Activated naive CD8-positive, alpha-beta T cell treated with anti-CD3 and anti-CD28 coated beads, Interleukin-2, amount 10 ng/mL, durations not matched to agents 7 days and 5 days (primary cell): Measurements from ENCODE around the gene EFNA2. TPM values are rescaled to one million over a fixed set of nuclear protein-coding genes. Genes with fewer than 3 reads are reported as not detected.
A peak's percentile ranks its signal among the peaks of the same experiment; 100 is the strongest.
"Not testable (repeated sequence)": the region's sequence is repeated elsewhere in the genome, so short reads cannot be mapped to it uniquely, and the experiment has no call there.

Source experiments
- ATAC-seq: fragments of 150-1000 bp; cut with Tn5 transposase; one replicate; pipeline ENCODE4 v1.10.0; 2021; ENCODE audit warnings: low read depth, moderate library complexity
- POLR2A ChIA-PET: fragments of 350-600 bp; sonication (Branson Sonifier 250); formaldehyde crosslinking; loops from one replicate; lab custom pipeline; 2021; ENCODE audit warnings: antibody characterized with exemption; lab: Charles Lee
- DNase-seq: peaks from one replicate; pipeline ENCODE4 v3.0.0; 2021
- H3K27ac Mint-ChIP-seq: one replicate; pipeline ENCODE4 v1.8.0; 2022; ENCODE audit warnings: mild to moderate bottlenecking, mixed read lengths
- H3K27me3 Mint-ChIP-seq: one replicate; pipeline ENCODE4 v1.8.0; 2022; ENCODE audit warnings: mild to moderate bottlenecking, moderate library complexity, mixed read lengths
- H3K36me3 Mint-ChIP-seq: one replicate; pipeline ENCODE4 v1.8.0; 2021; ENCODE audit warnings: mild to moderate bottlenecking, mixed read lengths
- H3K4me1 Mint-ChIP-seq: one replicate; pipeline ENCODE4 v1.8.0; 2021; ENCODE audit warnings: mixed read lengths
- H3K4me3 Mint-ChIP-seq: one replicate; pipeline ENCODE4 v1.8.0; 2022; ENCODE audit warnings: mild to moderate bottlenecking, moderate library complexity, mixed read lengths
- H3K9me3 Mint-ChIP-seq: one replicate; pipeline ENCODE4 v1.8.0; 2021; ENCODE audit warnings: mixed read lengths
- total RNA-seq, 2 experiments: library from RNA; stranded (reverse); gene quantifications; one replicate each; pipeline ENCODE4 v1.2.3, GENCODE V29; 2021

The EFNA2 gene
- total RNA-seq, 2 experiments from 2014 or later, result not detected

DNA sequence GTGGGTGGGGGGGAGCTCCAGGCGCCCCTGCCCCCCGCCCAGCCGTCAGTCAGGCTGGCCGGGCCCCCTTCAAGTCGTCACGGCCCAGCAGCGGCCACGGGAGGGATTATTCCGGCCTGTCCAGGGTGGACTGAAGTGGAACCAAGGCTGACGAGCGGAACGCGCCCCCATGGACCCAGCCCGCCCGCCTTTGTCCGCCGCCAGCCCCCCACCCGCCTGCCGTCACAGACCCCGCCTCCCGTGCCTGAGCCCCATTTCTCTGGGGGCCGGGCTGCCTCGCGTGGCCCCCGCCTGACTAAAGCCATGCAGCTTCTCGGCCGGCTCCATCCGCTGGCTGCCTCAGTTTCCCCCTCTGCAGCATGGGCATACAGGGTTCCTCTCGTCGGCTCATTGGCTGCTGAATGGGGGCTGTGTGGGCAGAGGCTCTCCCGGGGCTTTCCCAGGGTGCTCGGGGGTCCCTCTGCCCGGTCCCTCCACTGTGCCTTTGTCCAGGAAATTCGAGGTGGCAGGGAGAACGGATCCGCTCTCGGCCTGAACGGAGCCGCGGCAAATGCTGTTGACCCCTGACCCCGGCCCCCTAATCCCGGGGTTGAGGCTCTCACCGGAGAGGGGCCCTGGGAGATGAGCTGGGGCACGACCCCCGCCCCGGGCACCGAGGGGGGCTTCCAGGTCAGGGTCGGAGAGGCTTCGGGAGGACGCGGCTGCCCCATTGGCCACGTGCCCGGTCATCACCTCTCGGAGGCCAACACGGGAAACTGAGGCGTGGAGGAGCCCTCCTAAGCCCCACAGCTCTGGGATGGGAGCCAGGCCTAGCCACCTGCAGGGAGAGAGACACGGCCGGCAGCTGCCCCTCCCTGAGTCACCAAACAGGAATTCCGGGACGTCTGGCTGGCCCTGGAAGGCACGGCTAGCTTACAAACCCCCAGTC is 27.4 kb downstream of the EFNA2 start:
- no peaks in the 10 kb centered on the region for H3K4me1 Mint-ChIP-seq
- H3K27ac Mint-ChIP-seq, result no peak overlapping the region
- no peaks in the 10 kb centered on the region for H3K9me3 Mint-ChIP-seq
- H3K27me3 Mint-ChIP-seq, result peaks cover 22% of the 10 kb centered on the region
- POLR2A ChIA-PET, result no interaction called here
- DNase-seq (no peak), ATAC-seq (no peak)
- no peak overlapping the region for H3K4me3 Mint-ChIP-seq
- H3K36me3 Mint-ChIP-seq, result no peaks in the 10 kb centered on the region

DNA sequence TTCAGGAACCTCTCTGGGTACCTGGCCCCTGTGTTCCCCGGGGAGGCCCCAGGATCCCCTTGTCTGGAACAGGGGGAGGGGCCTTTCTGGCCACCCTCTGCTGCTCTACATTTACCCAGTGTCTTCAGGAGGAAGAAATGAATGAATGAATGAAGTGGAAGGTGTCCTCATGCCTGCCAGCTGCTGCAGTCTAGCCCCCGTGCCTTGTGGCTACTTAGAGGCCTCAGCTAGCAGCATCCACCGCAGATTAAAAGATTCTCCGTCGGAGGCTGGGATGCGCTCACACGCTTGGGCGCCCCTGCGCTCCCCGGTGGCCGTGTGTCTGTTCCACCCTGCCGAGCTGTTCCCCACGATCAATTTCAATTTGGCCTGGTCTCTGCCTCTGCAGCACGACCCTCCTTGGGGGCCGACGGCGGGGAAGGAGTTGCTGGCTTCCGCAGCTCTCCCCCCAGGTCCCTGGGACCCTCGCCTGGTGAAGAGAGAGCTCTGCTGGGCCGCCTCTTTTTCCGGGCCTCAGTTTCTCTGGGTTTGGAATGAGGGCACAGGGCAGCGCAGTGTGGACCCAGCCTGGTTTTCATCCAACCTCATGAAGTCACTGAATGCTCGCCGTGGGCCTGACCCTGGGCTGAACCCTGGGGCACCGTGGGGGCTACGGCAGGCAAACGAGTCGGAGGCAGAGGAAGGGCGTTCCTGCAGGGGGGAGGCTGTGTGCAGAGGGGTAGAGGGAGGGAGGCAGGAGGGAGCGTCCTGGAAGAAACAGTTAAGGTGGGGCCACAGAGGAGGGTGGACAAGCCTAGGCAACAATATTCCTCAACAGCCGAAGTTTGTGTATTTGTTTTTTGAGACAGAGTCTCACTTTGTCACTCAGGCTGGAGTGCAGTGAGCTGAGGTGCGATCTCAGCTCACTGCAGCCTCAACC is 28.3 kb downstream of the EFNA2 start:
- H3K36me3 Mint-ChIP-seq, result no peaks in the 10 kb centered on the region
- no peaks in the 10 kb centered on the region for H3K9me3 Mint-ChIP-seq
- ATAC-seq, result no peak
- H3K4me1 Mint-ChIP-seq, result no peaks in the 10 kb centered on the region
- H3K4me3 Mint-ChIP-seq, result no peak overlapping the region
- H3K27ac Mint-ChIP-seq, result no peak overlapping the region
- H3K27me3 Mint-ChIP-seq, result peaks cover 25% of the 10 kb centered on the region
- POLR2A ChIA-PET, result no interaction called here
- no peak for DNase-seq

GRCh38 chr19:1315470-1316166 is 29.9 kb downstream of the EFNA2 start:
- Mint-ChIP-seq H3K27me3 (peaks cover 34% of the 10 kb centered on the region), H3K4me3 (no peak overlapping the region)
- POLR2A ChIA-PET, result no interaction called here

DNA sequence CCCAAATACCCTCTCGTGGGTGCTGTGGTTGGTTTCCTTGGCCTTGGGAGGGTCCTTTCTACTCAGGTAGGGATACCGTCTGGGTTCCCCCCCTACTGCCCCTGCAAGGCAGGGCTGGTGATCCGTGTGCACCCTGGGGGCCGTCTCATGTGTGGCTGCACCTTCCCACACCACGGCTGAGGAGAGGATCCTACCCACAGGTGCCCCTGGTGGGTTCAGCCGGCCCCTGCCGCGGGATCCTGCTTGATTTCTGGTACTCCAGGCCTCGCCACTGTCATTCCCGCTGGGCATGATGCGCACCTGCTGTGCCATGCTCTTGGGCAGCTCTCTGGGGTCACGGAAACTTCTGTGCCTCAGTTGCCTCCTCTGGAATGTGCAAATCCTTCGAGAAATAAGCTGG is 30.8 kb downstream of the EFNA2 start:
- no peaks in the 10 kb centered on the region for H3K36me3 Mint-ChIP-seq
- no peak for ATAC-seq

More at GRCh38 chr19:1315470-1316166, 29.9 kb downstream of the EFNA2 start:
- DNase-seq (peak; percentile 73), ATAC-seq (peak; percentile 69)
- H3K4me1 Mint-ChIP-seq, result no peaks in the 10 kb centered on the region
- H3K27ac Mint-ChIP-seq, result no peak overlapping the region
- no peaks in the 10 kb centered on the region for H3K36me3 Mint-ChIP-seq
- H3K9me3 Mint-ChIP-seq, result no peaks in the 10 kb centered on the region

DNA sequence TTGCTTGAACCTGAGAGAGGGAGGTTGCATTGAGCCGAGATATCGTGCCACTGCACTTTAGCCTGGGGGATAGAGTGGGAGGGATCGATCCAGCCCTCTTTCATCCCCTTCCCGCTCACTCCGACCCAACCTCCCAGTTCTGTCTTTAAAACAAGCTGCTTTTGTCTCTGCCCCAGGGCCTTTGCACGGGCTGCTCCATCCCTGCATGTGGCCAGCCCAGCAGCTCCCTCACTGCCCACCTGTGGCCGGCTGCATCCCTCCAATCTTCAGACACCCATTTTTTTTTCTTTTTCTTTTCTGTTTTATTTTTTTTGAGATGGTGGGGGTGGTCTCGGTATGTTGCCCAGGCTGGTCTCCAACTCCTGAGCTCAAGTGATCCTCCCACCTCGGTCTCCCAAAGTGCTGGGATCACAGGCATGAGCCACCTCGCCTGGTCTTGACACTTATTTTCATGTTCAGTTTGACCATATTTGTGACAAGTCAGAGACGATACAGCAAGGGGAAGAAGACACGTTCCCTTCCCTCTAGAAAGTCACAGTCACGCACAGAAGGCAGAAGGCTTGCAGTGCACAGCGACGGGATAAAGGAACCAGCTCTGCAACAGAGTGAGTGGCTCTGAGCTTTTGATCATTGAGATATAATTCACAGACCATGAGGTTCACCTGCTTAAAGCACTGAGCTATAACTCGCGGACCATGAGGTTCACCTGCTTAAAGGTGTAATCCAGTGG is 31.8 kb downstream of the EFNA2 start:
- POLR2A ChIA-PET, result interaction anchor here (0.9 kb wide), 1 partner anchor 37 kb away, joined by 3 read pairs; a partner anchor contains a TSS
- Mint-ChIP-seq H3K9me3 (no peaks in the 10 kb centered on the region), H3K4me3 (no peak overlapping the region)

More for the DNA sequence above, 30.8 kb downstream of the EFNA2 start:
- Mint-ChIP-seq H3K27ac (no peak overlapping the region), H3K4me3 (no peak overlapping the region), H3K9me3 (no peaks in the 10 kb centered on the region), H3K27me3 (peaks cover 34% of the 10 kb centered on the region), H3K4me1 (no peaks in the 10 kb centered on the region)
- no peak for DNase-seq
- POLR2A ChIA-PET, result no interaction called here

GRCh38 chr19:1318678-1319471 is 33.2 kb downstream of the EFNA2 start:
- no peaks in the 10 kb centered on the region for H3K4me1 Mint-ChIP-seq
- H3K9me3 Mint-ChIP-seq, result no peaks in the 10 kb centered on the region
- no peak overlapping the region for H3K27ac Mint-ChIP-seq
- peaks cover 43% of the 10 kb centered on the region for H3K27me3 Mint-ChIP-seq
- POLR2A ChIA-PET, result no interaction called here
- H3K4me3 Mint-ChIP-seq, result no peak overlapping the region
- ATAC-seq (no peak), DNase-seq (no peak)
- H3K36me3 Mint-ChIP-seq, result no peaks in the 10 kb centered on the region

More for the DNA sequence above, 31.8 kb downstream of the EFNA2 start:
- Mint-ChIP-seq H3K36me3 (no peaks in the 10 kb centered on the region), H3K27me3 (peaks cover 36% of the 10 kb centered on the region), H3K27ac (no peak overlapping the region), H3K4me1 (no peaks in the 10 kb centered on the region)
- ATAC-seq, result no peak
- no peak for DNase-seq

DNA sequence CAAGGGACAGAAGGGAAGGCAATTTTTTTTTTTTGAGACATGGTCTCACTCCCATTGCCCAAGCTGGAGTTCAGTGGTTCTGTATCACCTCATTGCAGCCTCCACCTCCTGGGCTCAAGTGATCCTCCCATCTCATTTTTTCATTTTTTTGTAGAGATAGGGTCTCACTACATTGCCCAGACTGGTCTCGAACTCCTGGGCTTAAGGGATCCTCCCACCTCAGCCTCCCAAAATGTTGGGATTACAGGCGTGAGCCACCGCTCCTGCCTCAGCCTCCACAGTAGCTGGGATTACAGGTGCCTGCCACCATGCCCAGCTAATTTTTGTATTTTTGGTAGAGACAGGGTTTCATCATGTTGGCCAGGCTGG is 34.6 kb downstream of the EFNA2 start:
- H3K9me3 Mint-ChIP-seq, DNase-seq, H3K27ac Mint-ChIP-seq, H3K36me3 Mint-ChIP-seq, H3K4me3 Mint-ChIP-seq, H3K4me1 Mint-ChIP-seq, POLR2A ChIA-PET, ATAC-seq: not testable (repeated sequence)
- H3K27me3 Mint-ChIP-seq, result peaks cover 49% of the 10 kb centered on the region

DNA sequence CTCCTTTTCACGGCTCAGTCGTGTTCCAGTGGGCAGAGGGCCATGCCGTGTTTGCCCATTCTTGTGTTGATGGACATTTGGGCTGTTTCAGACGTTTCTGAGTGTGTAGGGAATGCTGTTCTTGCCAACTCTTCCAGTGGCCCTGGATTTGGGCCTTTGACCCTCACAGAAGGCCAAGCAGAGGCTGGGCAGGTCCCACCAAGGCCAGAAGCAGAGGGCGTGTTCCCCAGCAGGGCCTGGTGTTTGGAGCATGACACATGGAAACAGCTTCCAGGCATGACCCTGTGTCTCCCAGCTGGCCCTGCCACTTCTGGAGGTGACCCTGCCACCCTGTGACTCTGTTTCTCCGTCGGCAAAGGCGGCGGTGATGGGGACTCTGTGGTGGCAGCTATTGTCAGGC is 35.9 kb downstream of the EFNA2 start:
- H3K27ac Mint-ChIP-seq, result no peak overlapping the region
- H3K27me3 Mint-ChIP-seq, result peaks cover 54% of the 10 kb centered on the region
- no peaks in the 10 kb centered on the region for H3K4me1 Mint-ChIP-seq
- ATAC-seq (no peak), DNase-seq (no peak)
- no peaks in the 10 kb centered on the region for H3K9me3 Mint-ChIP-seq
- H3K4me3 Mint-ChIP-seq, result no peak overlapping the region
- no peaks in the 10 kb centered on the region for H3K36me3 Mint-ChIP-seq
- POLR2A ChIA-PET, result no interaction called here

- Mint-ChIP-seq H3K36me3 (no peaks in the 10 kb centered on the region), H3K27ac (no peak overlapping the region), H3K4me1 (no peaks in the 10 kb centered on the region), H3K27me3 (peaks cover 48% of the 10 kb centered on the region), H3K9me3 (no peaks in the 10 kb centered on the region), H3K4me3 (no peak overlapping the region)
- ATAC-seq (no peak), DNase-seq (no peak)
- POLR2A ChIA-PET, result no interaction called here
Observed at GRCh38 chr19:1322198-1322981, 36.7 kb downstream of the EFNA2 start.

DNA sequence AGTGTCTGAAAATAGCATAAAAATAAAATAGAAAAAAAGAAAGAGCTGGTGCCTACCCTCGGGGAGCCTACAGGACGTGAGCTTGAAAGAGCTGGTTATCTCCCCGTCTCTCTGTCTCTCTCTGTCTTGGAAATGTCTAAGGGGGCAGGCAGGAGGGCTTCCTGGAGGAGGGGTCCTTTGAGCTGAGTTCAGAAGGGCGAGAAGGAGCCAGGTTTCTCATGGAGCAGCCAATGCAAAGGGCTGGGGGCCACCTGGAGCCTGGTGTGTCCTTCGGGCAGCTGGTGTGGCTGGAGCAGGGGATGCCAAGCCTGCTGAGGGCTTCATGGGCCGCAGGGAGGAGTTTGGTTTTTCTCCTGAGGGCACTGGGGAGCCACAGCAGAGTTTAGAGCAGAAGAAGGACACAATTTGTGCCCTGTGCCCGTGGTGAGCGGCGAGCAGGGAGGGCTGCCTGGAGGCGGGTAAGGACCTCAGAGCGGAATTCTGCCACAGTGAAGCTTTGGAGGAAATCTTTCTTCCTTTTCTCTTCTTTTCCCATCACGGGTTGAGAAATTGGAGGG is 38.7 kb downstream of the EFNA2 start:
- H3K4me1 Mint-ChIP-seq, result no peaks in the 10 kb centered on the region
- ATAC-seq, result no peak
- H3K9me3 Mint-ChIP-seq, result no peaks in the 10 kb centered on the region
- no peaks in the 10 kb centered on the region for H3K36me3 Mint-ChIP-seq
- H3K27ac Mint-ChIP-seq, result no peak overlapping the region
- no peak for DNase-seq
- POLR2A ChIA-PET, result no interaction called here
- peaks cover 36% of the 10 kb centered on the region for H3K27me3 Mint-ChIP-seq
- H3K4me3 Mint-ChIP-seq, result no peak overlapping the region

GRCh38 chr19:1324806-1325567 is 39.3 kb downstream of the EFNA2 start:
- no peaks in the 10 kb centered on the region for H3K9me3 Mint-ChIP-seq
- no peaks in the 10 kb centered on the region for H3K36me3 Mint-ChIP-seq
- H3K27ac Mint-ChIP-seq, result no peak overlapping the region
- H3K4me3 Mint-ChIP-seq, result no peak overlapping the region
- H3K4me1 Mint-ChIP-seq, result no peaks in the 10 kb centered on the region
- no peak for DNase-seq
- peaks cover 31% of the 10 kb centered on the region for H3K27me3 Mint-ChIP-seq
- POLR2A ChIA-PET, result no interaction called here
- ATAC-seq, result peak; percentile 47
